ENCODE results near the gene GLT6D1.

Gene GLT6D1

DNA sequence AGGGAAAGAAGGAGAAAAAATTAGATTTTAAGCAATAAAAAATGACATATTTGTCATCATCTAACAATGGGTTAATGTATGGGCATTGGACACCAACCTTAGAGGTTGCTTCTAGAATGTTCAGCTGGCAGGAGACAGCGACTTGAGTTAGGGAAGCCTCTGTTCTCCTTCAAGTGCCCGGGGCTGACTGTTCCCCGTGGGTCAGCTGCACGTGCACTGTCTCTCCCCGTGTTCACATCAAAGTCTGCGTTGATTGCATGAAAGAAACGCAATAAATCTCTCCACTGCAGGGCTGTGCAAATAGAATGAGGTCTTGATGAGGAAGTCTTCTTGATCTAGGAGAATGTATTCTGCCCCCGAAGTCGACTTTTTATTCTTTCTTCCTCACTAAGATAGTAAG lies at the start of gene GLT6D1:
Gene GLT6D1, minus strand, starts transcription at position 345 of the 400 bp plus-strand sequence. CDS start 353 bp downstream, outside the sequence.
- H3K27me3 ChIP-seq (ENCODE audit: insufficient read depth, poor library complexity, severe bottlenecking): peaks cover 3% of the 10 kb centered on the region
- H3K27ac ChIP-seq (ENCODE audit: poor library complexity, severe bottlenecking): no peak within 1 kb of the TSS
- H3K36me3 ChIP-seq (ENCODE audit: low read depth): no peaks in the 10 kb centered on the region
- TF ChIP-seq, protein P1, sequence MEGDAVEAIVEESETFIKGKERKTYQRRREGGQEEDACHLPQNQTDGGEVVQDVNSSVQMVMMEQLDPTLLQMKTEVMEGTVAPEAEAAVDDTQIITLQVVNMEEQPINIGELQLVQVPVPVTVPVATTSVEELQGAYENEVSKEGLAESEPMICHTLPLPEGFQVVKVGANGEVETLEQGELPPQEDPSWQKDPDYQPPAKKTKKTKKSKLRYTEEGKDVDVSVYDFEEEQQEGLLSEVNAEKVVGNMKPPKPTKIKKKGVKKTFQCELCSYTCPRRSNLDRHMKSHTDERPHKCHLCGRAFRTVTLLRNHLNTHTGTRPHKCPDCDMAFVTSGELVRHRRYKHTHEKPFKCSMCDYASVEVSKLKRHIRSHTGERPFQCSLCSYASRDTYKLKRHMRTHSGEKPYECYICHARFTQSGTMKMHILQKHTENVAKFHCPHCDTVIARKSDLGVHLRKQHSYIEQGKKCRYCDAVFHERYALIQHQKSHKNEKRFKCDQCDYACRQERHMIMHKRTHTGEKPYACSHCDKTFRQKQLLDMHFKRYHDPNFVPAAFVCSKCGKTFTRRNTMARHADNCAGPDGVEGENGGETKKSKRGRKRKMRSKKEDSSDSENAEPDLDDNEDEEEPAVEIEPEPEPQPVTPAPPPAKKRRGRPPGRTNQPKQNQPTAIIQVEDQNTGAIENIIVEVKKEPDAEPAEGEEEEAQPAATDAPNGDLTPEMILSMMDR (IDR thresholded peaks at IDR 0.05; ENCODE audit: poor library complexity, severe bottlenecking): no peak
- H3K4me1 ChIP-seq (ENCODE audit: insufficient read depth, poor library complexity, severe bottlenecking): no peaks in the 10 kb centered on the region
- no peaks in the 10 kb centered on the region for H3K9me3 ChIP-seq (ENCODE audit: severe bottlenecking)
- DNase-seq (ENCODE audit: low spot score) (no peak), ATAC-seq (ENCODE audit: low read depth) (no peak)
- no peak within 1 kb of the TSS for H3K4me3 ChIP-seq (ENCODE audit: severe bottlenecking)

GRCh38 chr9:135689011-135689410 lies 49.7 kb upstream of the GLT6D1 start:
- DNase-seq (ENCODE audit: low spot score) (no peak), ATAC-seq (ENCODE audit: low read depth) (no peak)
- Histone ChIP-seq H3K4me3 (ENCODE audit: severe bottlenecking) (no peak overlapping the region), H3K9me3 (ENCODE audit: severe bottlenecking) (no peaks in the 10 kb centered on the region), H3K27me3 (ENCODE audit: insufficient read depth, poor library complexity, severe bottlenecking) (no peaks in the 10 kb centered on the region), H3K36me3 (ENCODE audit: low read depth) (no peaks in the 10 kb centered on the region), H3K4me1 (ENCODE audit: insufficient read depth, poor library complexity, severe bottlenecking) (no peaks in the 10 kb centered on the region), H3K27ac (ENCODE audit: poor library complexity, severe bottlenecking) (no peak overlapping the region)
- TF ChIP-seq, protein P1 (IDR thresholded peaks at IDR 0.05; ENCODE audit: poor library complexity, severe bottlenecking): no peak

GRCh38 chr9:135687216-135687615 lies 47.9 kb upstream of the GLT6D1 start:
- TF ChIP-seq, protein P1 (IDR thresholded peaks at IDR 0.05; ENCODE audit: poor library complexity, severe bottlenecking): no peak
- no peaks in the 10 kb centered on the region for H3K36me3 ChIP-seq (ENCODE audit: low read depth)
- H3K4me1 ChIP-seq (ENCODE audit: insufficient read depth, poor library complexity, severe bottlenecking): no peaks in the 10 kb centered on the region
- H3K9me3 ChIP-seq (ENCODE audit: severe bottlenecking): no peaks in the 10 kb centered on the region
- no peak for ATAC-seq (ENCODE audit: low read depth)
- H3K27me3 ChIP-seq (ENCODE audit: insufficient read depth, poor library complexity, severe bottlenecking): no peaks in the 10 kb centered on the region
- no peak overlapping the region for H3K4me3 ChIP-seq (ENCODE audit: severe bottlenecking)
- no peak overlapping the region for H3K27ac ChIP-seq (ENCODE audit: poor library complexity, severe bottlenecking)
- DNase-seq (ENCODE audit: low spot score): no peak

DNA sequence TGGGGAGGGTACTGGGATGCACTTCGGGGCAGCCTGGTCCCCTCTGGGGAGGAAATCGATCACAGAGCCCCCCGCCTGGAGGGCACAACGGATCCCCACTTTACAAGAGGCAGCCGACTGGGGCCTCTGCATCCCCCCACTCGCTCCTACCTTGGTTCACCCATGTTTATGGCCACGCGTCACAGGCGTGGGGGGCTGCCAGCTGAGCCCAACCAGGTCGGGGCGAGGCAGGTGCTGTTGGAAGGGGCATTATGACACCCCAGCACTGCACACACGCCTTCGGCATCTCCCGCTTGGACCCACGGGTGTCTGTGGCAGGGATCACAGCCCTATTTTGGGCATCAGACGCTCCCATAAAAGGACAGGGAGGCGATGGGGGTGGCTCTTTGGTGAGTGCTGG lies 45.4 kb upstream of the GLT6D1 start:
- Histone ChIP-seq H3K27ac (ENCODE audit: poor library complexity, severe bottlenecking) (no peak overlapping the region), H3K9me3 (ENCODE audit: severe bottlenecking) (no peaks in the 10 kb centered on the region), H3K4me3 (ENCODE audit: severe bottlenecking) (no peak overlapping the region), H3K27me3 (ENCODE audit: insufficient read depth, poor library complexity, severe bottlenecking) (no peaks in the 10 kb centered on the region), H3K4me1 (ENCODE audit: insufficient read depth, poor library complexity, severe bottlenecking) (no peaks in the 10 kb centered on the region), H3K36me3 (ENCODE audit: low read depth) (no peaks in the 10 kb centered on the region)
- DNase-seq (ENCODE audit: low spot score) (no peak), ATAC-seq (ENCODE audit: low read depth) (no peak)
- TF ChIP-seq, protein P1 (IDR thresholded peaks at IDR 0.05; ENCODE audit: poor library complexity, severe bottlenecking): no peak

DNA sequence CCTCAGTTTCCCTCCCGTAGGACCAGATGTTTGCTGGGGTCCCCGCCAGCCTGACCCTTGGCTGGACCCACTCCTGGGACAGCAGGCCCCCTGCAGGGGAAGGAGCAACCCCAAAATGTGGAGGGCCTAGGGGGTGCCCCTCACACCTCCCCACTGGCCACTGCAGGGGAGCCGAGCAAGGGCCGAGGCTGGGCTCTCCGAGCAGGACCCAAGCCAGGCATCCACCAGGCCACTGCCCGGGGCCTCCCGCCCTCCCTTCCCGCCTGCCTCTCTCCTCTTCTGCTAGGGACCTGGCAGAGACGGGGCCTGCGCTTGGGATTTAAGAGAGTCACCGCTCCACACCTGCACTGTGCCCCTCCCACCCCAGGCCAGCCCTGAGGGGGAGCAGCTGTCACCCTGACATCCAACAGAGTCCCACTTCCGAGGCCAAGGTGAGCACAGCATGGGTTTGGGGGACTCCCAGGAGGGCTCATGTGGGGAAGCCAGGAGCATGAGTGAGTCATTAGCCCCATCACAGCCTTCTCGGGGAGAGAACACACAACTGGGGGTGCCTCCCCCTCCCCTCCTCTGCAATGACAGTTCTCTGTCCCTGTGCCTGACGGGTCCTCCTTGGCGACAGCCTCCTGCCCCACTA lies 44.2 kb upstream of the GLT6D1 start:
- no peak for ATAC-seq (ENCODE audit: low read depth)
- DNase-seq (ENCODE audit: low spot score): no peak
- Histone ChIP-seq H3K27me3 (ENCODE audit: insufficient read depth, poor library complexity, severe bottlenecking) (no peaks in the 10 kb centered on the region), H3K4me1 (ENCODE audit: insufficient read depth, poor library complexity, severe bottlenecking) (no peaks in the 10 kb centered on the region), H3K27ac (ENCODE audit: poor library complexity, severe bottlenecking) (no peak overlapping the region), H3K36me3 (ENCODE audit: low read depth) (no peaks in the 10 kb centered on the region), H3K4me3 (ENCODE audit: severe bottlenecking) (no peak overlapping the region), H3K9me3 (ENCODE audit: severe bottlenecking) (no peaks in the 10 kb centered on the region)
- TF ChIP-seq, protein P1 (IDR thresholded peaks at IDR 0.05; ENCODE audit: poor library complexity, severe bottlenecking): no peak
